Left ventricle myocardium inferior (tissue), 1 donor: ENCODE measurements around the gene PLEKHB2. TPM values are rescaled to one million over a fixed set of nuclear protein-coding genes. Genes with fewer than 3 reads are reported as not detected.

ENCODE experiments used
- DNase-seq: peaks from one replicate; pipeline ENCODE4 v3.0.0-alpha.2; 2020
- H3K27ac ChIP-seq: fragments of 200-600 bp; replicated peaks from 2 replicates; pipeline ENCODE4 v1.8.0; 2021
- H3K27me3 ChIP-seq: fragments of 200-600 bp; 2 replicates; pipeline ENCODE4 v1.8.0; 2021; ENCODE audit warnings: low read depth
- H3K36me3 ChIP-seq: fragments of 200-600 bp; 2 replicates; pipeline ENCODE4 v1.8.0; 2021
- H3K4me1 ChIP-seq: fragments of 200-600 bp; 2 replicates; pipeline ENCODE4 v1.8.0; 2021
- H3K4me3 ChIP-seq: fragments of 200-600 bp; 2 replicates; pipeline ENCODE4 v1.8.0; 2021; ENCODE audit warnings: mild to moderate bottlenecking, moderate library complexity
- H3K9me3 ChIP-seq: fragments of 200-600 bp; replicated peaks from 2 replicates; pipeline ENCODE4 v1.8.0; 2021
- CTCF ChIP-seq: fragments of 200-600 bp; IDR thresholded peaks from 2 replicates; pipeline ENCODE4 v1.8.0; 2021; ENCODE audit warnings: antibody characterized with exemption, mild to moderate bottlenecking, borderline replicate concordance
- intact Hi-C: fragments of 100-400 bp; cut with micrococcal nuclease; formaldehyde crosslinking; loops from one replicate; pipeline ENCODE4 v1.11.0; 2022
- total RNA-seq: library from RNA; stranded (reverse); fragmentation: NEBNext Ultra II Directional; extraction: Animal tissue kit (Norgen Biotek cat#: 25700); gene quantifications from one replicate; pipeline ENCODE4 v1.2.1, GENCODE V29; 2021
- donor health status: DM: no; HTN: yes; CAD: no; lungs with severe emphysema.

The PLEKHB2 gene
- total RNA-seq, 1 donor from 2014 or later, result 42.9 TPM

GRCh38 chr2:131127076-131127475 is 21.9 kb downstream of the PLEKHB2 start:
- Histone ChIP-seq H3K9me3 (peaks cover 5% of the 10 kb centered on the region), H3K27ac (no peak overlapping the region), H3K4me3 (no peak overlapping the region), H3K4me1 (no peaks in the 10 kb centered on the region), H3K36me3 (peaks cover 69% of the 10 kb centered on the region), H3K27me3 (no peaks in the 10 kb centered on the region)
- DNase-seq, result no peak
- intact Hi-C loops, result no loop called here
- no peak for TF ChIP-seq CTCF

- no peak overlapping the region for H3K4me3 ChIP-seq
- no peaks in the 10 kb centered on the region for H3K4me1 ChIP-seq
- intact Hi-C loops, result no loop called here
- H3K36me3 ChIP-seq, result peaks cover 72% of the 10 kb centered on the region
- peaks cover 5% of the 10 kb centered on the region for H3K9me3 ChIP-seq
- no peak for DNase-seq
- no peak overlapping the region for H3K27ac ChIP-seq
- TF ChIP-seq CTCF, result no peak
- H3K27me3 ChIP-seq, result no peaks in the 10 kb centered on the region
Measured at GRCh38 chr2:131127981-131128380, 22.8 kb downstream of the PLEKHB2 start.

GRCh38 chr2:131130298-131130596 is 25.1 kb downstream of the PLEKHB2 start:
- Histone ChIP-seq H3K4me1 (no peaks in the 10 kb centered on the region), H3K9me3 (peaks cover 5% of the 10 kb centered on the region), H3K27me3 (no peaks in the 10 kb centered on the region), H3K27ac (no peak overlapping the region), H3K4me3 (no peak overlapping the region), H3K36me3 (peaks cover 92% of the 10 kb centered on the region)
- DNase-seq, result no peak
- intact Hi-C loops, result no loop called here
- no peak for TF ChIP-seq CTCF

- no peak for DNase-seq
- Histone ChIP-seq H3K27ac (no peak overlapping the region), H3K4me3 (no peak overlapping the region), H3K9me3 (peaks cover 5% of the 10 kb centered on the region), H3K4me1 (no peaks in the 10 kb centered on the region), H3K27me3 (no peaks in the 10 kb centered on the region), H3K36me3 (peaks cover 75% of the 10 kb centered on the region)
- intact Hi-C loops, result no loop called here
- no peak for TF ChIP-seq CTCF
Measured at GRCh38 chr2:131132729-131133128, 27.6 kb downstream of the PLEKHB2 start.

GRCh38 chr2:131140581-131140980 is 35.4 kb downstream of the PLEKHB2 start:
- peak; percentile 29 for TF ChIP-seq CTCF
- Histone ChIP-seq H3K4me3 (no peak overlapping the region), H3K27me3 (no peaks in the 10 kb centered on the region), H3K36me3 (peaks cover 48% of the 10 kb centered on the region), H3K27ac (peak overlapping the region; percentile 53), H3K4me1 (peaks cover 11% of the 10 kb centered on the region), H3K9me3 (no peaks in the 10 kb centered on the region)
- DNase-seq, result no peak
- intact Hi-C loops, result no loop called here

- Histone ChIP-seq H3K36me3 (peaks cover 65% of the 10 kb centered on the region), H3K27ac (no peak overlapping the region), H3K4me3 (no peak overlapping the region), H3K27me3 (no peaks in the 10 kb centered on the region), H3K4me1 (peaks cover 11% of the 10 kb centered on the region), H3K9me3 (no peaks in the 10 kb centered on the region)
- TF ChIP-seq CTCF, result no peak
- intact Hi-C loops, result no loop called here
- DNase-seq, result no peak
Measured at GRCh38 chr2:131142849-131143248, 37.7 kb downstream of the PLEKHB2 start.
